DMS114 treated with DMSO at 0.1 percent for 48 hours (cell line): ENCODE measurements around the gene CHRM2.

Source experiments
- DNase-seq: peaks from one replicate; lab custom pipeline; 2025; ENCODE audit not compliant: unreplicated experiment; lab: John Stamatoyannopoulos, UW

The CHRM2 gene

DNA sequence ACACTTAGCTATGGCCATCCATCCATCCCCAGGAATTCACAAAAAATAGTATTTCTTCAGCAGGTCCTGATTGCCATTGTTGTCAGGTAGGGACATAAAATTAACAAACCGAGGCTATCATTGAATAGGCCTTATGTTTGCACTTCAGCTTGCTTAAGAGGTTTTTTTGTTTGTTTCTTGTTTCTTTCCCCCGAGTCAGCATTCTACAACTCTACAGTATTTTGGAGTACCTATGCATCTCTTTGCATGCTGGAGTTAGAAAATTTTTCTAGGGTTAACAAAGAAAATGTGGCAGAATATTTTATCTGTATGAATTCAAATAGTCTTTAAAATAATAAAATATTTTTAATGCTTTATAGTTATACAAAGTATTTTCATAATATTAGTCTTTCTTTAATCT lies 26.3 kb downstream of the CHRM2 start:
- DNase-seq, result no peak

DNA sequence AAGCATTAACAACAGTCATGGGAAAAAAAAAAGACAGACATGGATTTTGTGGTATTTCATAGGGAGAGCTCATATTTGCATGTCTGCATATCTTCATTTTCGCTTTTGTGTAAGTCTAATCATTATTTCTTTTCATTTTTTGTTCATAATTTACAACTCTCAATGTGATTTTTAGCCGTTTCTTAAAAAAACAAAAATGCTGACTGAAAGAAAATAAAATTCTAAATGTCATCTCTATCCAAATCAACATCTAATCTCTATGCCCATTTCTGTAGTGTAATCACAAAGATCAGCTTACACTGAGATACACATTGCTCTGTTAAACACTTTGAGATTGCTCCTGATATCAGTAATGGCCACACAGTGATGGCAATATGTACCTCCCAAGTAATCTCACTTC lies 29.2 kb downstream of the CHRM2 start:
- no peak for DNase-seq

DNA sequence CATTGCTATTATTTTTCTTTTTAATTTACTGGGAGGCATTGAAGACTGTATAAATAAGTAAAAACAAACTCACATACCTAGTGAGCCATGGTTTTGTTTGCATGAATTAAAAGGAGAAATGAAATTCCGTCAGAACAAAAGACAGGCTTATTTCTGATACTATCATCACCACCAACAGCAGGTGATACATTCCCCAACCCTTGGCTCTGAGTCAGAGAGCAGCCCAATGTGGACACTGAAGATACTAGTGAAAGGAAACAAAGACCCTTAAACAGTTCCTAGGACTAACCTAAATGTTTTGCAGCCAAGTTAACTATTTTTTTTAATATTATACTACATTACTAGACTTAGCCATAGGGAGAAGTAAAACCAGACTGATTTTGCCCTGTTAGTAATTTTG lies 31.6 kb downstream of the CHRM2 start:
- DNase-seq, result no peak

DNA sequence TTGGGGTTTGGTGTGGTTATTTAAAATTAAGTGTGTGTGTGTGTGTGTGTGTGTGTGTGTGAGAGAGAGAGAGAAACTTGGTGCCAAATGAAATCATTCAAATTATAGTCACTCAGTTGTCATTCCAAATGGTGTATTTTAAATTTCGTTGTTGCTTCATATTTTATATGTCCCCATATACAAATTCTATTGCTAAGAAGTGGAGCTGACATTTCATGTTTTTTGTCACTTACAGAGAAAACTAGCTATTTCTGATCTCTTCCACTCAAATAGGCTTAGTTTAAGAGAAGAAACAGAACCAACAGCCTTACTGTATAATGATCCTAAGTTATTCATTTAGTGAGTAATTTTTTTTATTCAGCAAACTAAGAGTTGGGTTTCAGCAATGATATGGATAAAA lies 42.3 kb downstream of the CHRM2 start:
- DNase-seq, result no peak

GRCh38 chr7:136911344-136911743 lies 42.9 kb downstream of the CHRM2 start:
- no peak for DNase-seq

GRCh38 chr7:136912339-136912738 lies 43.9 kb downstream of the CHRM2 start:
- DNase-seq, result no peak

DNA sequence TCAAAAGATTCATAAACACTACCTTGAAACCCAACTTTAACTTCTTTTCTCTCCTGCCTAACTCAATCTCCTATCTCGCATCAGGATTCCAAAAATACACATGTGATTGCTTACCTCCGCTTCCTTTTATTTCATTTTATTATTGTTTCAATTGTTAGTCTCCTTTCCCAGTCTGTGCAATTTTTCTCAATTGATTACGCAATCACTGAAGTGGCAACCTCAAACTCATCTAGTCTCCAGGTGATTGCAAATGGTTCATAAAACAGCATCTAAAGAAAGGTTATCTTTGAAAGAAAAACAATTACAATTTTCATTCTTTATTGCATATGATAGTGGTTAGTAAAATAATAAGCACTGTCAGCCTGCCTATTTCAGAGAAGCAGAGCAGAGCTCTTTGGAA lies 45.6 kb downstream of the CHRM2 start:
- no peak for DNase-seq

DNA sequence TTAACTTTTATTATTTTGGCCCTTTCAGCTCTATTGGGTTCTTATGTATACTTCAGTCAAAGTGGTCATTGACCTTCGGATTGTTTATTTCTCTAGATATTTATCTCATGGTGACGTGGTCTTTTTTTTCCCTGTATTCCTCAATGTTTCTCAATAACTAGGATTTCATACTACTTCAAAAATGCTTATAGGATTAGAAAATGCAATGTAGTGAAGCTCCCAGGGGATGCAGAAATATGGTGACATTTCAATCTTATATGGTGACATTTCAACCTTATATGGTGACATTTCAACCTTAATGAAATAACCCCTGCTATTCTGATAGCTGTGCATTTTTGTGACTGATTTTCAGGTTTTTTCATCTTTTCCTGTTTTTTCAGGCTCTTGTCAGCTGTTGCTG lies 51.4 kb downstream of the CHRM2 start:
- DNase-seq, result no peak

GRCh38 chr7:136923111-136923667 lies 54.7 kb downstream of the CHRM2 start:
- no peak for DNase-seq

- DNase-seq, result no peak
Measured at GRCh38 chr7:136925044-136925443, 56.6 kb downstream of the CHRM2 start.

- DNase-seq, result no peak
Measured at GRCh38 chr7:136925556-136925955, 57.1 kb downstream of the CHRM2 start.

DNA sequence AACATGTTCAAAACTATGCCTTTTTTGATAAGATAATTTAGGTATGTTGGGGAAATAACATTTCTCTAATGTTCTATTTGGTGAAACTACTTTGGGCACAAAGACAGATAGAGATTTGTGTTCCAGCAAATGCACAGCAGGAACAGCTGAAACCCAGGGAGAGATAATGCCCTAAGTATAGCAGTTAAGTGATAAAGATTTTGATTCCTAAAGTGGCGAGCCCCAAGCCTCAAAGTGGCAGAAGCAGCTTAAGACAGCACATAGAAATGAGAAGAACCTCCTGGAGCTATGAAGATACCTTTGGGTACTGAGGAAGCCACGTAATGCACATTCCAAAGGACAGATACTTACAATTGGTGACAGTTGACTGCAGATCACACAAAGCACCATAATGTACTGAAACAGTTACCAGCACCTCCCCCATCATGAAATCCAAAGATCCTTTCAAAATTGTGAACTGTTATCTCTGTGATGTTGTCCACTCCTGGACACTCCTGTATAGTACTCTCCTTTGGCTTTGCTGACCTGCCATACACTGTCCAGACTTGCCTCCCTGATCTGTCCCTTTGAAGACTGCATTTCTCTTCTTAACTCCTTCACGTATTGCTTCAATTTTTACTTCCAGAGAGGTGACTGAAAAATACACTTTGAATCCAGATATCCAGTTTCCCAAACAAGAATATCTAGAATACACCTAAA lies 62.9 kb downstream of the CHRM2 start:
- no peak for DNase-seq

GRCh38 chr7:136937436-136937835 lies 69.0 kb downstream of the CHRM2 start:
- no peak for DNase-seq

- DNase-seq, result no peak
Measured at GRCh38 chr7:136938476-136938875, 70.0 kb downstream of the CHRM2 start.

DNA sequence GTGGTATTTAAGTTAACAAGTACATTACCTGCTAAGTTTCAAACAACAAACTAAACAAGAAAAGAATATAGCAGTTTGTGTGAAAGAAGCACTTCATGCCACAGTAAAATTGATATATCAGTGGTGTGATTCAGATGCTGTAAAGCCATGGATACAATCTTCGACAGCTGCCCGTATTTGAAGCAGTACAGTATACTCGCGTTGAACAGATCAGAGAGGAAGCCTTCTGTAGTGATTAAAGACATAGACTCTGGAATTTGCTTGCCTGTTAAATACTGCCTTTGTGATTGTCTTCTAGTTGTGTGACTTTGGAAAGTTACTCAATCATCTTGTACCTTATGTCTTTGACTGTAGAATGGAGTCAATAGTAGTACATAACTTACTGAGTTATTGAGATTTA lies 71.7 kb downstream of the CHRM2 start:
- no peak for DNase-seq

GRCh38 chr7:136940917-136941316 lies 72.5 kb downstream of the CHRM2 start:
- DNase-seq, result no peak

GRCh38 chr7:136941816-136942215 lies 73.4 kb downstream of the CHRM2 start:
- DNase-seq, result no peak

DNA sequence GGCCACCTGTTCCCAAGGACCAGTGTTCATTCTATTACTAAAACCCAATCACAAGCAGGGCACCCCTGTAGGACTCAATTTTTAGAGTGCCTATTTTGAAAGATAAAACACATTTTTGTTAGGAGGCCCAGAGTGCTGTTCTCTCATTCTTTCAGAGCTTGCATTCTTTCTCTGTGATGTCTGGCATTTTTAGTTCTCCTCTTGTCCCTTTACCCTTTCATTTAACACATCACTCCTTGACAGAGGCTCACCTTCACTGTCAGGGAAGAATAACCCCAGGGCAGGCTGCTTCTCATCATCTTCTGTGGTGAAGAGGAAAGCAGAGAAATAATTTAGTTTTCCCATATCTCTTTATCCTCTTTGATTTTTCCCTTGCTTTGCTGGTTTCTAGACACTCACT lies 73.9 kb downstream of the CHRM2 start:
- DNase-seq, result no peak

DNA sequence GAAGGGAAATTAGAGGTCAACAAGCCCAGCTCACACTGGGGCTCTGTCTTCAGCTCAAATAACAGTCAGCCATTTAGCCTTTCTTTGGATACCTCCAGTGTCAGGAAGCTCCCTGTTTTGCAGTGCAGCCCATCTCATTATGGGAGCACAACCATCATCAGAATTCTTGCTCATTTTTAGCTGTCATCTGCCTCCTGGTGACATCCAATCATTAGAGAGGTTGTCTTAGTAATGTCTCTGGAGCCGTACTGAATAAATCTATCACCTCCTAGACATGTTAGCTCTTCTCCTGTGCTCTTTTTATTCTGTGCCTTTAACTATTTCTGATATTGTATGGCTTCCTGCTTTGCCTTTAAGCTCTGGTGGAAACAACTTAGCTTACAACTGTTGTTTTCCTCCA lies 74.5 kb downstream of the CHRM2 start:
- no peak for DNase-seq

GRCh38 chr7:136947347-136947746 lies 78.9 kb downstream of the CHRM2 start:
- no peak for DNase-seq

DNA sequence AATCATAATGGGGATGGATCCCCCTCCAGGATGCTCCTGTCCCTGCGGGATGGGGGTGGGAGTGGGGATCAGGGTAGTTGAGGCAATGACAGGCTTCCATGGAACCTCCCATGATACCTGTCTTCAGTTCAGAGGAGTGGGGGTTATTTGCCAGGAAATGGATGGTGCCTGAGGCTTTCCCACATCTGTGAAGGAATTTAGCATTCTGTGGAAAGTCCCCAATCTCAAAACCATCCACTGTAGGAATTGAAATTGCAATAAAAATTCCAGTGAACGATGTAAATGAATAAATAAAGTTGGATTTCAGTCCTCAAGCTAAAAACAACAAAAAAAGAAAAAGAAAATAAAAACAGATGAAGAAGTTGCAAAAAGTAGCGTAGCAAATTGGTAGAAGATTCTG lies 81.9 kb downstream of the CHRM2 start:
- no peak for DNase-seq

- DNase-seq, result no peak
Measured at GRCh38 chr7:136953386-136953785, 84.9 kb downstream of the CHRM2 start.

- DNase-seq, result no peak
Measured at GRCh38 chr7:136956232-136956631, 87.8 kb downstream of the CHRM2 start.
